Stimulated activated CD4-positive, alpha-beta T cell treated with anti-CD3 and anti-CD28 coated beads, Interleukin-1b, Interleukin-23, amount 100 ng/mL, for 1 hour (primary cell): Measurements from ENCODE around the gene RSU1.

ENCODE experiments used
- DNase-seq, 2 donors: peaks; one replicate each; pipeline ENCODE4 v3.0.0-alpha.2; 2020; ENCODE audit warnings: low read depth in 2 of 2

Gene RSU1

GRCh38 chr10:16674147-16674703 is 143.0 kb downstream of the RSU1 start:
- no peak for DNase-seq

GRCh38 chr10:16673443-16673842 is 143.8 kb downstream of the RSU1 start:
- no peak for DNase-seq

DNA sequence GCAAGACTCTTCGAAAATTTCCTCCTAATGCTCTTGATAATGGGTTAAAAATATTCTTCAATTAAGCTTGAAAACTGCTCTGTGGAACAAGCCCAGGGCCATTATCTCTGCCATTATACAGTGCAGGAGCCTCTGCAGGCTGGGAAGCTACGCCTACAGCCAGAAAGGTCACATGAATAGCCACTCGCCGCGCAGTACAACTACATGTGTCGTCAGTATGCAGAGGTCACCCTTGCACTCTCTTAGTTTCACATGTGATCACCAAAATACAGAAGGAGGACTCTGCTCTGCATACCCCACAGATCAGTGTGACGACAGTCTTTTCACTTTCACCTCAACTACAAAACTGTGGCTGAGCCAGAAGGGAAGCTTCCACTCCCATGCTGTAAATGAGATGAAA is 153.8 kb downstream of the RSU1 start:
- DNase-seq = no peak

GRCh38 chr10:16662923-16663322 is 154.3 kb downstream of the RSU1 start:
- DNase-seq = no peak

DNA sequence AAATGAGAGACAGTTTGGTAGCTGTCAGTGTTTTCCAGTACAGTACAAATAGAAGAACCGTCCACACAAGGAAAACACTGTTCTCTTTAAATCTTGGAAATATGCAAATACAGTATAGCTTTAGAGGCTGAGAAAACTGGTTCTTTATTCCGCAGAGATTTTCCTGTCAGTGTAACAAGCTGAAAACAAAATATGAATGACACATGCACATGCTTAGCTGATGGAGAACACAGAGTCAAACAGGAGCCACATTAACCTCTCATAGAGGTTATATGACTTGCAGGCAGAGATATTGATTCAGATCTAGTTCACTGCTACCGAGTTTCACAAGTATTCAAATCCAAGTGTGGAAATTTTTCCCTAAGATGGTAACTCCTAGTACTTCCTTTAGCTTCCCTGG is 160.3 kb downstream of the RSU1 start:
- DNase-seq = no peak

DNA sequence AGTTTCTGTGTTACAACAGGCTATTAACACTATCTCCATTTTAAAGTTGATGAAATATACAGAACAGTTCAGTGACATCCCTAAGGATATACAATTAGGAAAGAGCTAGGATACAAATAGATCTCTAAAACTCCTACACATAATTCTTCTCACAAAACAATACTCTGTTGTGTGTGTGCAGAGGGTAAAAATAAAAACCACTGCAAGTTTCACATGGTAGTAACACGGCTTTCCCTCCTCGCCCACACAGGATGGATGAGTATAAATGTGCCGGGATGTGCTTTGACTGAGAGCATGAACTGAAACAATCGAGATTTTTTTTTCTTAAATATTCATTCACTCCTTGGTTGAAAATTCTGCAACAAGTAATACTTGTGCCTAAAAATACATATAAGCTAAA is 164.0 kb downstream of the RSU1 start:
- DNase-seq = no peak

- DNase-seq = no peak
Measured at GRCh38 chr10:16652154-16652553, 165.1 kb downstream of the RSU1 start.

GRCh38 chr10:16649757-16650156 is 167.5 kb downstream of the RSU1 start:
- DNase-seq = no peak

DNA sequence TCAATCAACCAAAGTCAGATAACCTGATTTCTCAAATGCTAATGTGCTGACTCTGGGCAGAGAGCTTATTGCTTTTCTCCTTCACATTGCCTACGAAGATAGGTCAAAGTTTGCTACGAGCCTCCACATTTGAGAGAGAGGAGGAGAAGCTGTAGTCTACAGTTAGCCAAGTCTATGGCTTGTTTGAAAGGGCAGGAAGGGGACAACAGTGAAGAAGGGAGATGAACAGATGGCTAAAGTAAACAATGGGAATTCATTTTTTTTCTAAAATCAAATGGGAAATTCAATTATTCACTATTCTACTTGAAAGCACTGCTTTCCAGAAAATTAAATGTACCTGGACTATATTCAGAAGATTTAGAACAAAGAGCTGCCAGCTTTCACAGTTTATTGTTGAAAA is 168.9 kb downstream of the RSU1 start:
- no peak for DNase-seq

DNA sequence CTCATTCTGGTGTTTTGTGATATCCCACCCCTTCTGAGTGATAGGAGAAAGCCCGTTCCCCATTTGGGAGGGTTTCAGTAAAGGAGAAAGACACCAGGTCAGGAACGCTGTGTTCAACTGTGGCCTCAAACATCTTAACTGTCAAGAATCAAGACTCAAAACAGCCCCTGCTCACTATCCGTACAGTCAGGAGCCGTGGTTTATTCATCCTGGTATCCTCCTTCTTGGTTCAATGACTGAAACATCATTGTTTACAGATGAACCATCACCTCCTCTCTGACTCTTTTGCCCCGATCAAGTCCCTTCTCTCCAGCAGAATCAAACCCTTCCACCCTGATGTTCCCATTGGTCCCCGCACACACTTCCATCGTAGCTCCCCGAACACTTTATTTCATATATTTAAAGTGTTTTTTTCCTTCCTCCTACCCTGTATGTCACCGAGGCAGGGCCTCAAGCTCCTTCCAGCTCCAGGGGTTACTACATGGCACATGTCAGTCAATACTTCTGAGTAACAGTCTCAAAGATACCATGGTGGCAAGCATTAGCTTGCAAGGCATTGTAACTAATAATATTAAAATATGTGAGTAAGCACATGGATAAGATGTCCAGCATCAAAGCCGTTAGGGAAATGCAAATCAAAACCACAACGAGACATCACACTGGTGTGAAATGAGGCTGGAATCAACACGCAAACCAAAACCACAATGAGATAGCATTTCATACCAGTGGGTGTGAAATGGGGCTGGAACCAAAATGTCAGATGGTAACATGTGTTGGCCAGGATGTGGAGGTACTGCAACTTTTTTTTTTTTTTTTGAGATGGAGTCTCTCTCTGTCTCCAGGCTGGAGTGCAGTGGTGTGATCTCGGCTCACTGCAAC is 170.8 kb downstream of the RSU1 start:
- DNase-seq = no peak

DNA sequence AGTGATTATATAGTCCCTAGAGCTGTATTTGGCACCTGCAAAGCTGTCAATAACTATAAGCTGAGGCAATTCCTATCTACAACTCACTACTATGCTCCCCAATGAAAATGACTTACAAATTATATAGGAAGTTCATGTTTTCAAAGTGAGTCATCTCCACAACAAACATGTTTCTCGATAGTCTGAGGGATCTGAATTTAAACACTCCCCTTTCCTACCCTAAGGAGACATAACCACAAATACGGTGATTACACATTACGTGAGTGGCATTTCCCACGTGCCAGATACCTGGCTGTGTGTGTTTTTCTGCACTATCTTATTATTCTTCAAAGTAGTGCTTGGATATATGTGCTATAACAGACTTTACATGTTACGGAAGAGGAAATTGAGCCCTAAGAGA is 173.1 kb downstream of the RSU1 start:
- no peak for DNase-seq

DNA sequence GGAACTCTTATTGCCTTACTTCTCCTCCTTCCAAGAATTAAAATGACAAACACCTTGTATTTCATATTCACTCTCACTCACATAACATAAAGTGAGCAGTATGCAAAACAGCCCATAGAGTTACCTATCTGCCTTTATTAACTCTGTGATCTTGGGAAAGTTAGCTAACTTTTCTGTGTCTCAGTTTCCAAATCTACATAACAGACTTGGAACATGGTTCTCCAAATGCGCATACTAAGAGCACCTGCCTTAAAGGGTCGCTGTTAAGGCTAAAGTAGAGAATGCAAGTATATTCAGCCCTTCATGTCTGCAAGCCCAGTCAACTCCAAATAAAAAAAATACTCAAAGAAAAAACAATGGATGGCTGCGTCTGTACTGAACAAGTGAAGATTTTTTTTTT is 173.7 kb downstream of the RSU1 start:
- DNase-seq = no peak

- no peak for DNase-seq
Measured at GRCh38 chr10:16640153-16640552, 177.1 kb downstream of the RSU1 start.

DNA sequence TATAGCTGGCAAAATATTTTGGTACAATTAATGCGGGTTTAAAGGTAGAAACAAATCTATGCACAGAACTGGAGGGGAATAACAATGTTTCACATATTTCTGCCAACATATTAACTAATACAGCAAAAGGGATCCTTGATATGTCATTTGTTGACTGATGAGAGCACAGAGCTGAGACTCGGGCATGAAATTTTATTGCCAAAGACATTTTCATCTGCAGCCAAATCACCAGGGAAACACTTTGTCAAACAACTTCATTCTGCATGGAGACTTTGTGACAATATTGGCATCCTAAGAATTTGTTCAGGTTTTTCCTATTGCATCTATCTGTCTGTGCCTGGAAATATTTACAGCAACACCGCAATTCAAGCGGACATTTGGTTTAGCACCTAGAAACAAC is 177.8 kb downstream of the RSU1 start:
- DNase-seq = no peak

GRCh38 chr10:16632996-16633395 is 184.2 kb downstream of the RSU1 start:
- DNase-seq = no peak

- no peak for DNase-seq
Measured at GRCh38 chr10:16626697-16627096, 190.5 kb downstream of the RSU1 start.

GRCh38 chr10:16612981-16613355 is 204.3 kb downstream of the RSU1 start:
- no peak for DNase-seq

DNA sequence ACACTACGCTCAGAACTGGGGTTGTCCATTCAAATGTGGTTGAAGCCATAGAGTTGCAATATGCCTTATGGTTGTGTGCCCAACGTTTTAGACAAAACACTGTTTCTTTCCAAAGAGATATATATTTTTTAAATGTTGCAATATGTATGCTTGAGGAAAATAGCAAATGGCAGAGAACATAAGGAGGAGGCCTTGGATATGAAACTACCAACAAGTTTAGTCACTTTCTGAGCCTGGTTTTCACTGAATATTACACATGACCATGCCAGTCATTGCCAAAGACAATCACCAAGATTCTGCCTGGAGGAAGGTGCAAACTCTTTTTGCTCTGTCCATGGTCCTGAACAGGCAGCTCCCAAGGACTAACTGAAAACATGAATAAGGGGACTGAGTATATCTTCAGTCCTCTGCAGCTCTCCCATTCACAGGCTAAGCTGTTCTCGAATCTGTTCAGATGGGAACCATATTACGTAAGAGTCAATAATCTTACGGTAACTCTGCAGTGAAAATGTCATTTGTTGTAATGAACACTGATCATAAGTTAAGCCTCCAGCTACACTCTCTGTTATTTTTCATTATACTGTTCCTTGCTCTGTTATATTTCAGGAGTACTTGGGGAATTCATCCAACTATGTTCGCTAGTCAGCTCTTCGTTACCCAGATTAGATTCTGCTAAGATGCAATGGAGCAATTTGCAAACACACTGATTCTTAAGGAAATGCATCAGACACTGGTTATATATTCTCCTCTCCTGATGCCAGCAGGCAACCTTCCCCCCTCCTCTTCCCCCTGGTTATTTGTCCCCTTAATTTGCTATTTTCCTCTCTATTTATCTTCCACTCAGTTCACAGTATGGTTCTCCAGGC is 204.9 kb downstream of the RSU1 start:
- no peak for DNase-seq

- DNase-seq = no peak
Measured at GRCh38 chr10:16611037-16611436, 206.2 kb downstream of the RSU1 start.

GRCh38 chr10:16609211-16609610 is 208.0 kb downstream of the RSU1 start:
- no peak for DNase-seq

DNA sequence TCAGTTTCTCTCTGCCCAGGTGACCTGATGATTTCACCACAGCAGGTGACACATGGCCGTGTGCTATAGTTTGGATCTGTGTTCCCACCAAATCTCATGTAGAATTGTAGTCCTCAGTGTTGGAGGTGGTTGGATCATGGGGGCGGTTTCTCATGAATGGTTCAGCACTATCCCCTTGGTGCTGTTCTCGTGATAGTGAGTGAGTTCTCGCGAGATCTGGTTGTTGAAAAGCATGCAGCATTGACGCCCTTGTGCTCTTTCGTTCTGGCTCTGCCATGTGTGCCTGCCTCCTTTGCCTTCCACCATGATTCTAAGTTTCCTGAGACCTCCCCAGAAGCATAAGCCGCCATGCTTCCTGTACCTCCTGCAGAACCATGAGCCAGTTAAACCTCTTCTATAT is 210.3 kb downstream of the RSU1 start:
- no peak for DNase-seq

DNA sequence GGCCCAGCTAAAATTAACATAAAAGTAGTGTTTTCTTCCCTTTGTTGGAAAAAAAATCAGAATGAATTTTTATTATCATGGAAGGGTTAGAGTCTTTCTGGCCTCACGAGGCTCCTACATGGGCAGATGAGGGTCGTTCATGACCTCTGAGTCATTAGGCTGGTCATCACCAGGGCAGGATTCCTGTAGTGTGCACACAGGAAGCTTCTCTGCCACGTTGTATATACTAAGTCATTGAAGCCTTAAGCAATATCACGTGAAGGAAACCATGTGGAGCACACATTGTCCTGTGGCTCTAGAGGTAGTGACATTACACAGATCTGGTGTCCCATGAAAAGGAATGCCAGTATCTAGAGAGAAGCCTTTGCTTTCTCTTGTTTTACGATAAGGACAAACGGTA is 210.8 kb downstream of the RSU1 start:
- DNase-seq = no peak

GRCh38 chr10:16603308-16603707 is 213.9 kb downstream of the RSU1 start:
- no peak for DNase-seq
